Measurements from ENCODE around the gene KIAA1958. TPM values are rescaled to one million over a fixed set of nuclear protein-coding genes. Genes with fewer than 3 reads are reported as not detected.

Gene KIAA1958
- total RNA-seq, 3 donors from 2014 or later: 7.4 to 12.7 (median 9.3) TPM

DNA sequence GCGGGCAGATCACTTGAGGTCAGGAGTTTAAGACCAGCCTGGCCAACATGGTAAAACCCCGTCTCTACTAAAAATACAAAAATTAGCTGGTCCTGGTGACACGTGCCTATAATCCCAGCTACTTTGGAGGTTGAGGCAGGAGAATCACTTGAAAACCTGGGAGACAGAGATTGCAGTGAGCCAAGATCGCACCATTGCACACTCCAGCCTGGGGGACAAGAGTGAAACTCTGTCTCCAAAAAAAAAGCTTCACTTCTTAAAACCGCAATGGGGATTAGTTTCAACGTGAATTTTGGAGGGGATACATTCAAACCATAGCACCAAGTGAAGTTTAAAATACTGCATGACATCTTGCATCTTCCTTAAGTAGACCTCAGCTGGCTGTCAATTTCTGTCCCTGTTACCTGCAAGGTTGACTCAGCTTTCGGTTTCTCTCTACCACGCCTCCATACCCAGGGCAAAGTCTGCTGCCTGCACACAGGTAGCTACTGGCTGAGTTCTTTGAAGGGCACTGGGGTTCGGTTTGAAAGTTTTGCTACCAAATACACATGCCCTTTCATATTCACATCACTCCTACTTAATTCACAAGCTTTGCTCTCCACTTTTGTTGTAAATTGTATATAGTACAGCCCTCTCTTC, 69.3 kb downstream of the KIAA1958 start:
- H3K4me3 ChIP-seq: no peak overlapping the region
- H3K4me1 ChIP-seq (ENCODE audit: low read depth): no peaks in the 10 kb centered on the region
- ATAC-seq (peak; percentile 99), DNase-seq (peak; percentile 57 to 81 (median 66))
- intact Hi-C loops (cut with DNase I, micrococcal nuclease): no loop called here
- H3K36me3 ChIP-seq (ENCODE audit: low read depth): no peaks in the 10 kb centered on the region
- TF ChIP-seq, protein P1, sequence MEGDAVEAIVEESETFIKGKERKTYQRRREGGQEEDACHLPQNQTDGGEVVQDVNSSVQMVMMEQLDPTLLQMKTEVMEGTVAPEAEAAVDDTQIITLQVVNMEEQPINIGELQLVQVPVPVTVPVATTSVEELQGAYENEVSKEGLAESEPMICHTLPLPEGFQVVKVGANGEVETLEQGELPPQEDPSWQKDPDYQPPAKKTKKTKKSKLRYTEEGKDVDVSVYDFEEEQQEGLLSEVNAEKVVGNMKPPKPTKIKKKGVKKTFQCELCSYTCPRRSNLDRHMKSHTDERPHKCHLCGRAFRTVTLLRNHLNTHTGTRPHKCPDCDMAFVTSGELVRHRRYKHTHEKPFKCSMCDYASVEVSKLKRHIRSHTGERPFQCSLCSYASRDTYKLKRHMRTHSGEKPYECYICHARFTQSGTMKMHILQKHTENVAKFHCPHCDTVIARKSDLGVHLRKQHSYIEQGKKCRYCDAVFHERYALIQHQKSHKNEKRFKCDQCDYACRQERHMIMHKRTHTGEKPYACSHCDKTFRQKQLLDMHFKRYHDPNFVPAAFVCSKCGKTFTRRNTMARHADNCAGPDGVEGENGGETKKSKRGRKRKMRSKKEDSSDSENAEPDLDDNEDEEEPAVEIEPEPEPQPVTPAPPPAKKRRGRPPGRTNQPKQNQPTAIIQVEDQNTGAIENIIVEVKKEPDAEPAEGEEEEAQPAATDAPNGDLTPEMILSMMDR (IDR thresholded peaks at IDR 0.05): no peak
- H3K9me3 ChIP-seq: no peaks in the 10 kb centered on the region

DNA sequence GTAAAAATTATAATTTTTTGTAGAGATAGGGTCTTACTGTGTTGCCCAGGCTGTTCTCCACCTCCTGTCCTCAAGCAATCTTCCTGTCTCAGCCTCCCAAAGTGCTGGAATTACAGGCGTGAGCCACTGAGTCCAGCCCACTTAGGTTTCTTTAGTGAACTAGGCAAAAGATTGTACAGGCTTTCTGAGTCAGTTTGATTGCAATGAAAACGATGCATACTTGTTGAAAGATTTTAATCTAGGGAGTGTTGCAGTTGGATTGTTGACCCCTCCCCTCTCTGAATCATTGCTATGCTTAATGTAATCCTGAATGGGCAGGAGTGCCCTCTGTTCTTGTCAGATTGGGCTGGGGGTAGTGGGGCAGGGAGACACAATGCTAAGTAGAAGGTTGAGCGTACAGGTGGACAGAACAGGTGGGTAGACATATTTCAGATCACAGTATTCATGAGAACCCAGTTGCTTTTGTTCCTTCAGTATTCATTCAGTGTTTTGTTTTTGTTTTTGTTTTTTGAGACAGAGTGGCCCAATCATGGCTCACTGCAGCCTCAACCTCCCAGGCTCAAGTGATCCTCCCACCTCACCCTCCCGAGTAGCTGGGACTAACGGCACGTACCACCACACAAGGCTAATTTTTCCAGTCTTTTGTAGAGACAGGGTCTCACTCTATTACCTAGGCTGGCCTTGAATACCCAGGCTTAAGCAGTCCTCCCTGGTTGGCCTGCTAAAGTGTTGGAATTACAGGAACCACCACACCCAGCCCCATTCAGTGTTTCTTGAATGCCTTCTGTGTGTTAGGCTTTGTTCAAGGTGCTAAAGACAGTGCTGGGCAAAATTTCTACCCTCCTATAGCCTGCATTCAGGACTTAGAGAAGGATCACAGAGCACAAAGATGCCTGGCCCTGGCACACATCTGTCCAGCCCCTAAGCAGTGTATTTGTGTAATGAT, 70.1 kb downstream of the KIAA1958 start:
- DNase-seq: no peak
- H3K36me3 ChIP-seq (ENCODE audit: low read depth): no peaks in the 10 kb centered on the region
- H3K4me1 ChIP-seq (ENCODE audit: low read depth): no peaks in the 10 kb centered on the region
- intact Hi-C loops (cut with DNase I, micrococcal nuclease): no loop called here
- H3K4me3 ChIP-seq: no peak overlapping the region
- ATAC-seq: peak; percentile 57
- TF ChIP-seq, protein P1 (IDR thresholded peaks at IDR 0.05): no peak
- H3K9me3 ChIP-seq: no peaks in the 10 kb centered on the region

DNA sequence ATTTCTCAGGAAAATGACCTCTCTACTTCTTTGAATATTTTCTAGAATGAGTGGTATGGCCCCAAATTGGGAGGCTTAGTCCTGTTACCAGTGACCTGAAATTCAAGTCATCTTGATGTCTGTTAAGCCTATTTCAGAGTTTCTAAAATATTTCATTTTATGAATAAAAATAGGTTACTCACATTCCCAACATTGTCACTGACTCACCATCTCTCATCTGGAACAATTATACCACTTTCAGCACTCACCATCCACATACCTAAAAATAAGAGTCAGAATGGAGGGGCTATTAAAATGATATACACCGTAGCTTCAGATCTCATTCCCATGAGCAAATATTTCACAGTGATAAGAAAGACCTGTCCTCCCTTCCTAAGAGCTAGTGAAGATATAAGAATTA, 71.8 kb downstream of the KIAA1958 start:
- no peaks in the 10 kb centered on the region for H3K36me3 ChIP-seq (ENCODE audit: low read depth)
- H3K4me1 ChIP-seq (ENCODE audit: low read depth): no peaks in the 10 kb centered on the region
- ATAC-seq: no peak
- no peak for DNase-seq
- no peak overlapping the region for H3K4me3 ChIP-seq
- TF ChIP-seq, protein P1 (IDR thresholded peaks at IDR 0.05): no peak
- intact Hi-C loops (cut with DNase I, micrococcal nuclease): no loop called here
- no peaks in the 10 kb centered on the region for H3K9me3 ChIP-seq

DNA sequence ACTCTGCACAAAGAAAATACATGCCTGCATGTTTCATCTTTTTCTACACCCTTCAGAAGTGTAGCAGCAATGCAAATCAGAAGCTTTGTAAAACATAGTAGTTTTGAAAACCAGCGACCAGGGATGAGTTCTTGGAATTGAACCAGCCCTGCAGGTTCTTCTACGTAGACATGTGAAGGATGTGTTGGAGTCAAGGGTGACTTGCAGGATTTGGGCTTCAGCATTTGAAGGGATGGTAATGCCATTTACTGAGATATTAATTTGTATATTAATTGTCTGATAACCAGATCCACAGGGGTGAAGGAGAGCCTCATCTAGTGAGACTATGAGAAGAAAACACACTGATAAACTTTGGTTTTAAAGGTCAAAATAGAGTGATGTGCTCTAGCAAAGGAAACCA, 72.4 kb downstream of the KIAA1958 start:
- Histone ChIP-seq H3K4me3 (no peak overlapping the region), H3K4me1 (ENCODE audit: low read depth) (no peaks in the 10 kb centered on the region), H3K9me3 (no peaks in the 10 kb centered on the region), H3K36me3 (ENCODE audit: low read depth) (no peaks in the 10 kb centered on the region)
- TF ChIP-seq, protein P1 (IDR thresholded peaks at IDR 0.05): no peak
- intact Hi-C loops (cut with DNase I, micrococcal nuclease): no loop called here
- ATAC-seq: no peak
- no peak for DNase-seq

DNA sequence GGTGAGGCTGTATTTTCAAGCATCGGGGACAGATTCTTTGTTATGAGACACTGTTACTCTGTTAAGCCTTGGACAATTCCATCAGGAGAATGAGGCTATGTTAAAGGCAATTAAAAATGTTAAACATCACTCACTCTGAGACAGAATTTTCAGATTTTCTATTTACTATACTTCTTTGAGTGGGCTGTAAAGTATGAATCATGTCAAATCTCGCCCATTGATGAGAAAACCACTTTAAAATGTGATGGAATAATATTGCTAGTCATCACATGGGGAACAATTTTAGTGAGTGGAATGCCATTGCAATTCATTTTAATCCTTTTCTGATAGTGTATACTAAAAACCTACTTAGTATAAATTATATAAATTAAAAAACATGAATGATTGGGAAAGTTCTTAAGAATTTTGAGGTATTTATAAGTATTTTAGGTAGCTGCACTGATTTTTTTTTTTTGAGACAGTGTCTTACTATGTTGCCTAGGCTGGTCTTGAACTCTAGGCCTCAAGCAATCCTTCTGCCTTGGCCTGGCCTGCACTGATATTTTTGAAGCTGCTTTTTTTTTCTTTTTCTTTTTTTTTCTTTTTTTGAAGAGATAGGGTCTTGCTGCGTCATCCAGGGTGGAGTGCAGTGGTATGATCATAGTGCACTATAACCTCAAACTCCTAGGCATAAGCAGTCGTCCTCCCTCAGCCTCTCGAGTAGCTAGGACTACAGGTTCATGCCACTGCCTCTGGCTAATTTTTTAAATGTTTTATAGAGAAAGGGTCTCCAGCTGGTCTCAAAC, 73.2 kb downstream of the KIAA1958 start:
- DNase-seq: no peak
- TF ChIP-seq, protein P1 (IDR thresholded peaks at IDR 0.05): no peak
- Histone ChIP-seq H3K36me3 (ENCODE audit: low read depth) (no peaks in the 10 kb centered on the region), H3K4me3 (no peak overlapping the region), H3K9me3 (no peaks in the 10 kb centered on the region), H3K4me1 (ENCODE audit: low read depth) (no peaks in the 10 kb centered on the region)
- intact Hi-C loops (cut with DNase I, micrococcal nuclease): no loop called here
- no peak for ATAC-seq
